ENCODE data around the gene GNB1L. TPM values are rescaled to one million over a fixed set of nuclear protein-coding genes. Genes with fewer than 3 reads are reported as not detected.
"Not testable (repeated sequence)": the region's sequence is repeated elsewhere in the genome, so short reads cannot be mapped to it uniquely, and the experiment has no call there.

GNB1L gene
- total RNA-seq, 4 donors from 2014 or later: 4.3 to 7.6 (median 6.1) TPM

- ATAC-seq (ENCODE audit: low FRiP score): no peak
- no peak for DNase-seq (ENCODE audit: low spot score)
- TF ChIP-seq, protein P1, sequence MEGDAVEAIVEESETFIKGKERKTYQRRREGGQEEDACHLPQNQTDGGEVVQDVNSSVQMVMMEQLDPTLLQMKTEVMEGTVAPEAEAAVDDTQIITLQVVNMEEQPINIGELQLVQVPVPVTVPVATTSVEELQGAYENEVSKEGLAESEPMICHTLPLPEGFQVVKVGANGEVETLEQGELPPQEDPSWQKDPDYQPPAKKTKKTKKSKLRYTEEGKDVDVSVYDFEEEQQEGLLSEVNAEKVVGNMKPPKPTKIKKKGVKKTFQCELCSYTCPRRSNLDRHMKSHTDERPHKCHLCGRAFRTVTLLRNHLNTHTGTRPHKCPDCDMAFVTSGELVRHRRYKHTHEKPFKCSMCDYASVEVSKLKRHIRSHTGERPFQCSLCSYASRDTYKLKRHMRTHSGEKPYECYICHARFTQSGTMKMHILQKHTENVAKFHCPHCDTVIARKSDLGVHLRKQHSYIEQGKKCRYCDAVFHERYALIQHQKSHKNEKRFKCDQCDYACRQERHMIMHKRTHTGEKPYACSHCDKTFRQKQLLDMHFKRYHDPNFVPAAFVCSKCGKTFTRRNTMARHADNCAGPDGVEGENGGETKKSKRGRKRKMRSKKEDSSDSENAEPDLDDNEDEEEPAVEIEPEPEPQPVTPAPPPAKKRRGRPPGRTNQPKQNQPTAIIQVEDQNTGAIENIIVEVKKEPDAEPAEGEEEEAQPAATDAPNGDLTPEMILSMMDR (IDR thresholded peaks at IDR 0.05): no peak
Observed at GRCh38 chr22:19840955-19841640, 13.6 kb downstream of the GNB1L start.

GRCh38 chr22:19840059-19840458, 14.6 kb downstream of the GNB1L start:
- no peak for ATAC-seq (ENCODE audit: low FRiP score)

DNA sequence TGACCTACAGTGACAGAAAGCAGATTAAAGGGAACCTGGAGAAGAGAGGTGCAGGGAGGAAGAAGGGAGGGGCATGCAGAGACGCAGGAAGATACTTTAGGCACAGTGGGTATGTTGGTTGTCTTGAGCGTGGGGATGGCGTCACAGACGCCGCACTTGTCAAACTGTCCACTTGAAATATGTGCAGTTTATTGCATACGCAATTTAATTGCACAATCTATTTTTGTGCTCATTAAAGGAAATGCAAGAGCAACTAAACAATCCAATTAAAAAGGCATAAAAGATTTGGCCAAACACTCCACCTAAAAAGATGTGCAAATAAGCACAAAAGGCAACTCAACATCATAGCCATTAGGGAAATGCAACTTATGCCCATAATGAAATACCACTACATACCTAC, 16.8 kb downstream of the GNB1L start:
- no peak for ATAC-seq (ENCODE audit: low FRiP score)
- TF ChIP-seq, protein P1 (IDR thresholded peaks at IDR 0.05): no peak

More at GRCh38 chr22:19840059-19840458, 14.6 kb downstream of the GNB1L start:
- TF ChIP-seq, protein P1 (IDR thresholded peaks at IDR 0.05): no peak
- DNase-seq (ENCODE audit: low spot score): no peak

GRCh38 chr22:19836512-19836911, 18.2 kb downstream of the GNB1L start:
- TF ChIP-seq, protein P1 (IDR thresholded peaks at IDR 0.05): no peak
- ATAC-seq (ENCODE audit: low FRiP score): no peak
- no peak for DNase-seq (ENCODE audit: low spot score)

More for the DNA sequence above, 16.8 kb downstream of the GNB1L start:
- no peak for DNase-seq (ENCODE audit: low spot score)

GRCh38 chr22:19834599-19834998, 20.1 kb downstream of the GNB1L start:
- DNase-seq (ENCODE audit: low spot score) (no peak), ATAC-seq (ENCODE audit: low FRiP score) (no peak)
- TF ChIP-seq, protein P1 (IDR thresholded peaks at IDR 0.05): no peak

GRCh38 chr22:19833327-19833726, 21.3 kb downstream of the GNB1L start:
- not testable (repeated sequence) for ATAC-seq (ENCODE audit: low FRiP score); DNase-seq (ENCODE audit: low spot score)

- TF ChIP-seq, protein P1 (IDR thresholded peaks at IDR 0.05): no peak
- DNase-seq (ENCODE audit: low spot score): no peak
- no peak for ATAC-seq (ENCODE audit: low FRiP score)
Observed at GRCh38 chr22:19832476-19833108, 22.1 kb downstream of the GNB1L start.

- not testable (repeated sequence) for DNase-seq (ENCODE audit: low spot score); ATAC-seq (ENCODE audit: low FRiP score)
Observed at GRCh38 chr22:19831979-19832378, 22.7 kb downstream of the GNB1L start.
